Superior temporal gyrus (tissue), 1 donor: ENCODE results near the gene FNDC11.
"Not testable (repeated sequence)": the region's sequence is repeated elsewhere in the genome, so short reads cannot be mapped to it uniquely, and the experiment has no call there.

Experiments used
- DNase-seq: peaks from one replicate; pipeline ENCODE4 v3.0.0-alpha.2; 2016; ENCODE audit errors: extremely low spot score

FNDC11 gene

GRCh38 chr20:63598479-63599395 lies 44.8 kb downstream of the FNDC11 start:
- DNase-seq = no peak

- no peak for DNase-seq
Observed at GRCh38 chr20:63599396-63600050, 45.6 kb downstream of the FNDC11 start.

GRCh38 chr20:63601679-63602078 lies 47.7 kb downstream of the FNDC11 start:
- DNase-seq = not testable (repeated sequence)

- no peak for DNase-seq
Observed at GRCh38 chr20:63602321-63602720, 48.4 kb downstream of the FNDC11 start.
